Endothelial cell of umbilical vein (primary cell): Measurements from ENCODE around the gene PCYOX1L. TPM values are rescaled to one million over a fixed set of nuclear protein-coding genes. Genes with fewer than 3 reads are reported as not detected.

Source experiments
- BruUV-seq: library from RNA; stranded (reverse); fragments of 400-500 nt; replicated peaks from 2 replicates; lab custom pipeline; 2021; lab: Mats Ljungman, UMichigan
- CTCF ChIA-PET: fragments of 300-600, 350-600 bp; sonication (Branson Sonifier 250); formaldehyde crosslinking; loops from one replicate; lab custom pipeline; 2021; ENCODE audit warnings: antibody characterized with exemption, inconsistent platforms; lab: Charles Lee
- POLR2A ChIA-PET: fragments of 300-600, 350-600 bp; sonication (Branson Sonifier 250); formaldehyde crosslinking; loops from one replicate; lab custom pipeline; 2021; ENCODE audit warnings: antibody characterized with exemption, inconsistent platforms; lab: Charles Lee
- DNase-seq: peaks from one replicate; pipeline ENCODE4 v3.0.0-alpha.2; 2011; ENCODE audit warnings: low read depth, low spot score
- FAIRE-seq: peaks from 2 replicates; lab custom pipeline; 2011; peaks lifted over from hg19 to GRCh38; lab: Jason Lieb, UNC
- H2AFZ ChIP-seq: 2 replicates; pipeline ENCODE4 v1.6.0; 2012; ENCODE audit warnings: low read depth, low read length, control low read depth, inconsistent platforms
- H3K27ac ChIP-seq: 2 replicates; pipeline ENCODE4 v1.5.1; 2011; ENCODE audit warnings: low read depth, mild to moderate bottlenecking, control low read depth, low read length, moderate library complexity; ENCODE audit not compliant: insufficient read depth
- H3K27me3 ChIP-seq, 2 experiments: 2 replicates each; pipeline versions ENCODE4 v1.6.0 to v1.6.1; 2011; ENCODE audit warnings: low read length in 2 of 2, mixed read lengths in 1 of 2; ENCODE audit not compliant: control insufficient read depth in 2 of 2, insufficient read depth in 2 of 2
- H3K36me3 ChIP-seq, 2 experiments: 2 replicates in 1 of 2; 3 replicates in 1 of 2; pipeline ENCODE4 v1.5.1; 2011; ENCODE audit warnings: low read length in 2 of 2, mild to moderate bottlenecking in 1 of 2, moderate library complexity in 1 of 2; ENCODE audit not compliant: control insufficient read depth in 2 of 2, insufficient read depth in 2 of 2; ENCODE audit errors: extremely low read depth in 1 of 2
- H3K4me1 ChIP-seq: 3 replicates; pipeline ENCODE4 v1.5.1; 2011; ENCODE audit warnings: mild to moderate bottlenecking, low read length; ENCODE audit not compliant: control insufficient read depth, insufficient read depth; ENCODE audit errors: extremely low read depth
- H3K4me2 ChIP-seq: 2 replicates; pipeline ENCODE4 v1.6.1; 2011; ENCODE audit warnings: low read length, control low read depth, mixed read lengths; ENCODE audit not compliant: insufficient read depth
- H3K4me3 ChIP-seq, 3 experiments: fragments of 200-600 bp in 1 of 3; sonication (generic), shearing (Covaris generic) in 1 of 3; replicated peaks in 1 of 3; 2 replicates each; pipeline ENCODE4 v1.5.1; 2011 to 2016; ENCODE audit warnings: control low read depth in 3 of 3, low read length in 3 of 3, mild to moderate bottlenecking in 2 of 3, inconsistent platforms in 1 of 3, low read depth in 1 of 3, moderate library complexity in 1 of 3; ENCODE audit not compliant: insufficient read depth in 1 of 3
- H3K79me2 ChIP-seq: 2 replicates; pipeline ENCODE4 v1.6.0; 2012; ENCODE audit warnings: low read length, inconsistent platforms; ENCODE audit not compliant: control insufficient read depth, insufficient read depth
- H3K9ac ChIP-seq: replicated peaks from 2 replicates; pipeline ENCODE3; 2011; ENCODE audit warnings: low read length, control low read depth; ENCODE audit not compliant: insufficient read depth; ENCODE audit errors: extremely low read depth
- H3K9me1 ChIP-seq: replicated peaks from 3 replicates; pipeline ENCODE4 v1.6.0; 2011; ENCODE audit warnings: mild to moderate bottlenecking, low read length; ENCODE audit not compliant: control insufficient read depth, insufficient read depth; ENCODE audit errors: extremely low read depth
- H3K9me3 ChIP-seq: replicated peaks from 2 replicates; pipeline ENCODE4 v1.5.1; 2012; ENCODE audit warnings: low read length, inconsistent platforms; ENCODE audit not compliant: control insufficient read depth, insufficient read depth
- H4K20me1 ChIP-seq: replicated peaks from 2 replicates; pipeline ENCODE3; 2011; ENCODE audit warnings: mild to moderate bottlenecking, low read length; ENCODE audit not compliant: control insufficient read depth, insufficient read depth; ENCODE audit errors: extremely low read depth
- CTCF ChIP-seq, 2 donors: IDR thresholded peaks; 1 replicate in 1 of 2; 2 replicates in 1 of 2; pipeline ENCODE4 v1.5.1; 2011; ENCODE audit warnings: low read length in 2 of 2, mild to moderate bottlenecking in 2 of 2, moderate library complexity in 2 of 2, control low read depth in 1 of 2, inconsistent platforms in 1 of 2, low read depth in 1 of 2; ENCODE audit not compliant: insufficient read depth in 1 of 2; ENCODE audit errors: extremely low read depth in 1 of 2
- FOS ChIP-seq: IDR thresholded peaks from 2 replicates; pipeline ENCODE4 v1.6.1; 2011; ENCODE audit warnings: mild to moderate bottlenecking, low read length, moderate library complexity, borderline replicate concordance; ENCODE audit not compliant: insufficient read depth
- GATA2 ChIP-seq: IDR thresholded peaks from 2 replicates; pipeline ENCODE4 v1.7.0; 2011; ENCODE audit warnings: low read depth, mild to moderate bottlenecking, moderate library complexity, mixed read lengths, low read length; ENCODE audit not compliant: insufficient read length, insufficient read depth
- MAX ChIP-seq: IDR thresholded peaks from 2 replicates; pipeline ENCODE4 v1.6.1; 2011; ENCODE audit not compliant: insufficient read depth, insufficient read length
- POLR2AphosphoS5 ChIP-seq: IDR thresholded peaks from 2 replicates; pipeline ENCODE4 v1.6.1; 2012; ENCODE audit warnings: low read depth, mild to moderate bottlenecking, control low read depth, low read length, moderate library complexity; ENCODE audit not compliant: insufficient read depth
- dilution Hi-C: fragments of 300-500 bp; cut with MboI; formaldehyde crosslinking; loops from one replicate; pipeline ENCODE4 v1.15.0; 2019; ENCODE audit warnings: low sequenced_read_pairs; ENCODE audit not compliant: extremely low pct_ligation_motif_present
- intact Hi-C: fragments of 100-400 bp; cut with micrococcal nuclease; formaldehyde crosslinking; loops from one replicate; pipeline ENCODE4 v1.10.0; 2022
- polyA plus RNA-seq, 4 experiments: library from polyadenylated mRNA; depleted of rRNA in 3 of 4; stranded (reverse) in 3 of 4; unstranded in 1 of 4; fragments of >200 nt; gene quantifications; 2 replicates each; pipeline versions ENCODE4 v1.2.1 to v1.2.3, GENCODE V29; 2011 to 2012; ENCODE audit warnings: missing spikeins in 1 of 4
- total RNA-seq: library from RNA; stranded (reverse); gene quantifications from 2 replicates; pipeline ENCODE4 v1.2.3, GENCODE V29; 2021

The PCYOX1L gene
- total and polyA plus RNA-seq, 2 donors (not counting 3 experiments of a cell fraction or from before 2014, with no cell fraction given) = 23.3 to 28.1 TPM

GRCh38 chr5:149403923-149404745 is 46.3 kb downstream of the PCYOX1L start:
- ChIA-PET CTCF (interaction anchor here (0.6 to 1.2 kb wide), 4 partner anchors 9 to 83 kb away, joined by 3 to 5 read pairs (median 4); no protein-coding TSS in a partner anchor), POLR2A (no interaction called here)
- Histone ChIP-seq H3K27me3 (peaks cover 0 to 1% of the 10 kb centered on the region in 2 experiments), H3K9me3 (no peaks in the 10 kb centered on the region), H4K20me1 (no peaks in the 10 kb centered on the region), H3K9me1 (no peaks in the 10 kb centered on the region), H2AFZ (no peak overlapping the region), H3K4me1 (no peaks in the 10 kb centered on the region), H3K27ac (no peak overlapping the region), H3K9ac (no peak overlapping the region), H3K79me2 (no peaks in the 10 kb centered on the region), H3K4me2 (no peak overlapping the region), H3K4me3 (no peak overlapping the region), H3K36me3 (no peaks in the 10 kb centered on the region)
- no TSS peak for BruUV-seq
- intact Hi-C loops (loop anchor here (2.0 kb wide), 1 partner anchor 19 kb away; no protein-coding TSS in a partner anchor), dilution Hi-C loops (no loop called here)
- FAIRE-seq = peak; percentile 8
- no peak for DNase-seq
- TF ChIP-seq CTCF (IDR thresholded peaks at IDR 0.05; ENCODE audit: extremely low read depth in 1 of 2, insufficient read depth in 1 of 2, low read depth in 1 of 2, low read length in 2 of 2) (no peak), GATA2 (no peak), FOS (no peak), POLR2AphosphoS5 (no peak), MAX (no peak)
